GM13977 (cell line): Measurements from ENCODE around the gene ZNF396.
A peak's percentile ranks its signal among the peaks of the same experiment; 100 is the strongest.

ENCODE experiments used
- DNase-seq: peaks from one replicate; pipeline ENCODE4 v3.0.0; 2012; ENCODE audit warnings: low spot score
- in situ Hi-C: fragments of 300-500 bp; cut with MboI; formaldehyde crosslinking; loops from one replicate; pipeline ENCODE4 v1.12.0; 2022; ENCODE audit warnings: low sequenced_read_pairs, low pct_unique_long_range_greater_than_20kb, mixed read lengths, inconsistent platforms; ENCODE audit not compliant: unreplicated experiment
- TF ChIP-seq, protein P1 (sequence below): IDR thresholded peaks from 2 replicates; pipeline ENCODE4 v1.5.1; 2012; ENCODE audit warnings: mild to moderate bottlenecking, control low read depth; ENCODE audit not compliant: insufficient read depth; ENCODE audit errors: extremely low read depth, missing control alignments

Gene ZNF396

DNA sequence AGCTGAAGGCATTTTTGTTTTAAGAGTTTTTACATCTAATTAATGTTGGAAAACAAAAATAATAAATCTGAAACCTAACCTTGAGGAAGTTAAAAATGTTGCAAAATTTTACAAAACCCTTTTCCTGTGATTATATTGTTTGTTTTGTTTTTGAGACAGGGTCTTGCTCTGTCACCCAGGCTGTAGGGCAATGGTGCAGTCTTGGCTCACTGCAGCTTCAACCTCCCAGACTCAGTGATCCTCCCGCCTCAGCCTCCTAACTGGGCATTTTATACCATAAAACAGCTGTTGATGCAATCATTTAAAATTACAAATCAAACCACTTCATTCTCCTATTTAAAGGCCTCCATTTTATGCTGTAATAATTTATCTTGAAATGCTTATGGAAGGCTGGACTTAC is 31.2 kb downstream of the ZNF396 start:
- TF ChIP-seq, protein P1, sequence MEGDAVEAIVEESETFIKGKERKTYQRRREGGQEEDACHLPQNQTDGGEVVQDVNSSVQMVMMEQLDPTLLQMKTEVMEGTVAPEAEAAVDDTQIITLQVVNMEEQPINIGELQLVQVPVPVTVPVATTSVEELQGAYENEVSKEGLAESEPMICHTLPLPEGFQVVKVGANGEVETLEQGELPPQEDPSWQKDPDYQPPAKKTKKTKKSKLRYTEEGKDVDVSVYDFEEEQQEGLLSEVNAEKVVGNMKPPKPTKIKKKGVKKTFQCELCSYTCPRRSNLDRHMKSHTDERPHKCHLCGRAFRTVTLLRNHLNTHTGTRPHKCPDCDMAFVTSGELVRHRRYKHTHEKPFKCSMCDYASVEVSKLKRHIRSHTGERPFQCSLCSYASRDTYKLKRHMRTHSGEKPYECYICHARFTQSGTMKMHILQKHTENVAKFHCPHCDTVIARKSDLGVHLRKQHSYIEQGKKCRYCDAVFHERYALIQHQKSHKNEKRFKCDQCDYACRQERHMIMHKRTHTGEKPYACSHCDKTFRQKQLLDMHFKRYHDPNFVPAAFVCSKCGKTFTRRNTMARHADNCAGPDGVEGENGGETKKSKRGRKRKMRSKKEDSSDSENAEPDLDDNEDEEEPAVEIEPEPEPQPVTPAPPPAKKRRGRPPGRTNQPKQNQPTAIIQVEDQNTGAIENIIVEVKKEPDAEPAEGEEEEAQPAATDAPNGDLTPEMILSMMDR, result no peak
- DNase-seq, result no peak
- in situ Hi-C loops, result no loop called here

DNA sequence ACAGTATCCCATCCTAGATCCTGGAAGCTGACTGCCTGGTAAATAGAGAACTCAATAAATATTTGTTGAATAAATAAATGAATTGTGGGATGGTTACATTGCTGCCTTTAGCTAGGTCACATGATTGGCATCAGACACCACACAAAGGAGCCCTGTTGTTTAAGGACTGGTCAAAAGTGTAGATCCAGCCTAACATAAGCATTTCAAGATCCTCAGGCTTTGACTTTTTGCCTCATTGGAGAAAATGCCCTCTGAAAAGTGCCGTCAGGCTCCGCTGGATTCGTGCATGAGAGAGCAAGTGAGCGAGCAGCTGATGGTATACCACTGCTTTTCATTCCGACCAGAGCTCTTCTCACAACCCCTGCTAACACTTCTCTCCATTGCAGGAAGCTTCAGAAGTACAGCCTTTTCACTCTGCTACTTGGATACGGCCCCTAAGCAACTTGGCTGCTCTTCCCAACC is 31.6 kb downstream of the ZNF396 start:
- in situ Hi-C loops, result no loop called here
- peak; percentile 33 for DNase-seq
- TF ChIP-seq, protein P1, result no peak

DNA sequence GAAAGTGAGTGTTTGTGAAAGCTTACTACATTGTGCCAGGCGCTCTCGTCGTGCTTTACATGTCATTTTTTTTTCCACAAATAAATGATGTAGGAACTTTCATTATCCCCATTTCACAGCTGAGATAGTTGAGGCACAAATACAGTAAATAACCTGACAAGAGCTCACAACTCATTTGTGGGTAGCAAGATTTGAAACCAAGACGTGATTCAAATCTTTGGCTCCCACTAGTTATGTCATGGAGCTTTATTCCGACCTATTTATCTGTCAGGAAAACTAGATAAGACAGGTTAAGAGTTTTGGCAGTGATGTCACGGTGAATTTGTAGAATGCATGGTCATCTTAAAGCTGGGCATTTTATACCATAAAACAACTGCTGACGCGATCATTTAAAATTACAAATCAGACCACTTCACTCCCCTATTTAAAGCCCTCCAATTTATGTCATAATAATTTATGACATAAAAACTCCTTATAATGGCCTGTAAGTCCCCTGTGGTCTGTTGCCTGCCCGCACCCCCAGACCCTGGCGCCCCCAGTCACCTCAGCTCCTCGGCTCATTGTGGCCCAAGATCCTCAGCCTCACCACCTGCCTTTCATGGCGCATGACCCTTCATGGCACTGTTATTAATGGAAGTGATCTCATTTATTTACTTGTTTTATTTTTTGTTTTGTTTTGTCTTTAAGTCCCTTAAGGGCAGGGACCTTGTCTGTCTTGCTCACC is 32.2 kb downstream of the ZNF396 start:
- in situ Hi-C loops, result no loop called here
- DNase-seq, result no peak

DNA sequence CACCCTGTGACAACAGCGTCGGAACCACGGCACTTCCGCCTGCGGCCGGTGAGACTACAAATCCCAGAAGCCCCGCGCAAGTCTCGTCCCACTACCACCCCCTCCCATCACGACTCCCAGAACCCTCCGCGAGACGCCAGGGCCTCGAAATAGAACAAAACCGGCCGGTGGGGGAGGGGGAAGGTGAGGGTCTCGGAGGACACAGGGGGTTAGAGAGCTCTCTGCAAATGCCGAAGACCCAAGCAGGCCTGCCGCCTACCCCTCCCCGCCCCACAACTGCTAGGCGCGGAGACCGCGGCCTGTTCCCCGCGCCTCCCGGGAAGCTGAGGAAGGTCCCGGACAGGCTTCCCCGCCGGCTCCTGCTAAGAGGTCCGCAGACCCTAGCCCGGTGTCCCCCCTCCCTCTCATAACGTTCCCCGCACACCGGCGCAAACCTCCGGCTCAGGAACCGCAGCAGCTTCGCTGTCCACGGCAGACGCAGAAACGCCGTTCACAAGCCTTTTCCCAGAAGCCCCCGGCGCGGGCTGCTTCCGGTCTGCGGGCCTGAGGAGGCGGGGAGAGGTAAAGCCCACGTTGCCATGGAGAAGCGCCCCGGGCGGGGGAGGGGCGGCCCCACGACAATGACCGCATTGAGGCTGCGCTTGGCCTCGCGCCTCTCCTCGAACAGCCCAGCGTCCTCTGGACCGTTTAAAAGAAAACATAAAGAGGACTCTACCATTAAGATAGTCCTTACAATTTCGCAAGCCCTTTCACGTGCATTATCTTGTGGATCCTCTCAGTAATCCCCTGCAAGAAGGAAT is 33.0 kb downstream of the ZNF396 start, which contains the start of gene ZNF24:
Gene ZNF24 (minus strand): TSS at position 485 of the 800 bp plus-strand sequence. CDS start 3,770 bp downstream, outside the sequence.
- DNase-seq, result peak; percentile 92
- in situ Hi-C loops, result no loop called here
- TF ChIP-seq, protein P1, result no peak

More for the DNA sequence above, 32.2 kb downstream of the ZNF396 start:
- TF ChIP-seq, protein P1, result no peak

DNA sequence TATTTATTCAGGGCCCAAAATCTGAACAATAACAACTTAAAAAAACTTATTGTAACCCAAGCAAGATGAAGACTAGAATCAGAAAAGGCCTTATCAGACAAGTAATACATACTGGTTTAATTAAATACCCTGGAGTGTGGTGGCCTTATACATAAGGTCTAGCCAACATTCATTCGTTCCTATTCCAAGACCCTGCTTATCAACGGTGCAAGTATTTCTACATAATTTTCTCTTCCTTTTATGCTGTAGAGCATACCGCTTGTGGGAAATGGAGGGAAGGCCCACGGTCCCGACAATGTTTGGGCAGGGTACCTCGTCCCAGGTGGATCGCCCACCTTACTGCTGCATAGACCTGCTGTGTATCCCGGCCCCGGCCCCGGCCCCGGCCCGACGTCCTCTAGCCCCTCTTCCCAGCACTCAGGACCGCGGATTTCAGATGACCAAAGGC is 33.6 kb downstream of the ZNF396 start:
- DNase-seq, result no peak
- TF ChIP-seq, protein P1, result no peak
- in situ Hi-C loops, result no loop called here

DNA sequence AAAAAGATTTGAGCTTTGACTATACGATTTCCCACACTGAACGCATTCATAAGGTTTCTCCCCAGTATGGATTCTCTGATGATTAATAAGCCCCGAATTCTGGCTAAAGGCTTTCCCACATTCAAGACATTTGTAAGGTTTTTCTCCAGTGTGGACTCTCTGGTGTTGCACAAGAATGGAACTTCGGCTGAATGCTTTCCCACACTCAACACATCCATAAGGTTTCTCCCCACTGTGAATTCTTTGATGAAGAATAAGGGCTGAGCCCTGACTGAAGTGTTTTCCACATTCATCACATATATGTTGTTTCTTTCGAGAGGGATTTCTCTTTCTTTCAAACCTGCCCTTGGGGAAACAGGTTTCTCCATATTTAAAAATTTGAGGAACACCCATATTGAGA is 39.9 kb downstream of the ZNF396 start:
- TF ChIP-seq, protein P1, result no peak
- in situ Hi-C loops, result no loop called here

More for the DNA sequence above, 39.9 kb downstream of the ZNF396 start:
- DNase-seq, result no peak
